ENCODE measurements around the gene ZNF26.
"Not testable (repeated sequence)": the region's sequence is repeated elsewhere in the genome, so short reads cannot be mapped to it uniquely, and the experiment has no call there.

Gene ZNF26

GRCh38 chr12:132956011-132956788 is 30.0 kb upstream of the ZNF26 start, which contains the start of gene ZNF605:
ZNF605 (minus strand) TSS chr12:132956306; CDS start chr12:132945635, 10,671 bp downstream.
- peak; percentile 93 for DNase-seq

GRCh38 chr12:132961790-132962189 is 24.4 kb upstream of the ZNF26 start:
- DNase-seq = not testable (repeated sequence)

- DNase-seq = not testable (repeated sequence)
Observed at GRCh38 chr12:132963947-132964346, 22.2 kb upstream of the ZNF26 start.

- DNase-seq = no peak
Observed at GRCh38 chr12:132965796-132966195, 20.4 kb upstream of the ZNF26 start.

- no peak for DNase-seq
Observed at GRCh38 chr12:132966676-132967415, 19.3 kb upstream of the ZNF26 start.

- DNase-seq = no peak
Observed at GRCh38 chr12:132967736-132968135, 18.4 kb upstream of the ZNF26 start.

- no peak for DNase-seq
Observed at GRCh38 chr12:132972374-132972773, 13.8 kb upstream of the ZNF26 start.

- peak; percentile 68 for DNase-seq
Observed at GRCh38 chr12:132976870-132977269, 9.3 kb upstream of the ZNF26 start.

GRCh38 chr12:132986885-132987225 is 688 bp downstream of the ZNF26 start:
- DNase-seq = peak; percentile 43

- peak; percentile 13 for DNase-seq
Observed at GRCh38 chr12:132998741-132999140, 12.6 kb downstream of the ZNF26 start.

GRCh38 chr12:133010657-133011297 is 24.6 kb downstream of the ZNF26 start:
- DNase-seq = no peak

GRCh38 chr12:133023566-133023965 is 37.4 kb downstream of the ZNF26 start:
- DNase-seq = no peak

- no peak for DNase-seq
Observed at GRCh38 chr12:133026996-133027395, 40.8 kb downstream of the ZNF26 start.

- peak; percentile 99 for DNase-seq
Observed at GRCh38 chr12:133037207-133038005, 51.2 kb downstream of the ZNF26 start, which contains the start of gene ZNF84. ZNF84 (plus strand) TSS chr12:133037509; CDS start chr12:133041468, 3,959 bp downstream.

- DNase-seq = peak; percentile 34
Observed at GRCh38 chr12:133038118-133038709, 52.0 kb downstream of the ZNF26 start.

- no peak for DNase-seq
Observed at GRCh38 chr12:133046698-133047097, 60.5 kb downstream of the ZNF26 start.

- no peak for DNase-seq
Observed at GRCh38 chr12:133057446-133057845, 71.3 kb downstream of the ZNF26 start.

- DNase-seq = peak; percentile 29
Observed at GRCh38 chr12:133058203-133059113, 72.3 kb downstream of the ZNF26 start.

- DNase-seq = no peak
Observed at GRCh38 chr12:133061954-133062353, 75.8 kb downstream of the ZNF26 start.

GRCh38 chr12:133063556-133063955 is 77.4 kb downstream of the ZNF26 start:
- no peak for DNase-seq

GRCh38 chr12:133073836-133074235 is 87.7 kb downstream of the ZNF26 start:
- no peak for DNase-seq
